GM18868 (cell line): ENCODE data around the gene PIEZO1.
"Not testable (repeated sequence)": the region's sequence is repeated elsewhere in the genome, so short reads cannot be mapped to it uniquely, and the experiment has no call there.

Source experiments
- ATAC-seq: cut with Tn5 transposase; IDR thresholded peaks from one replicate; pipeline ENCODE4 v1.9.1; 2021; ENCODE audit warnings: mild to moderate bottlenecking, moderate library complexity; ENCODE audit not compliant: unreplicated experiment

The PIEZO1 gene

GRCh38 chr16:88783391-88784073 is 1.5 kb downstream of the PIEZO1 start:
- no peak for ATAC-seq

- ATAC-seq: no peak
These were observed 2.3 kb downstream of the PIEZO1 start for GRCh38 chr16:88782454-88783390.

- peak; percentile 39 for ATAC-seq
These were observed 3.6 kb downstream of the PIEZO1 start for GRCh38 chr16:88781140-88782077.

DNA sequence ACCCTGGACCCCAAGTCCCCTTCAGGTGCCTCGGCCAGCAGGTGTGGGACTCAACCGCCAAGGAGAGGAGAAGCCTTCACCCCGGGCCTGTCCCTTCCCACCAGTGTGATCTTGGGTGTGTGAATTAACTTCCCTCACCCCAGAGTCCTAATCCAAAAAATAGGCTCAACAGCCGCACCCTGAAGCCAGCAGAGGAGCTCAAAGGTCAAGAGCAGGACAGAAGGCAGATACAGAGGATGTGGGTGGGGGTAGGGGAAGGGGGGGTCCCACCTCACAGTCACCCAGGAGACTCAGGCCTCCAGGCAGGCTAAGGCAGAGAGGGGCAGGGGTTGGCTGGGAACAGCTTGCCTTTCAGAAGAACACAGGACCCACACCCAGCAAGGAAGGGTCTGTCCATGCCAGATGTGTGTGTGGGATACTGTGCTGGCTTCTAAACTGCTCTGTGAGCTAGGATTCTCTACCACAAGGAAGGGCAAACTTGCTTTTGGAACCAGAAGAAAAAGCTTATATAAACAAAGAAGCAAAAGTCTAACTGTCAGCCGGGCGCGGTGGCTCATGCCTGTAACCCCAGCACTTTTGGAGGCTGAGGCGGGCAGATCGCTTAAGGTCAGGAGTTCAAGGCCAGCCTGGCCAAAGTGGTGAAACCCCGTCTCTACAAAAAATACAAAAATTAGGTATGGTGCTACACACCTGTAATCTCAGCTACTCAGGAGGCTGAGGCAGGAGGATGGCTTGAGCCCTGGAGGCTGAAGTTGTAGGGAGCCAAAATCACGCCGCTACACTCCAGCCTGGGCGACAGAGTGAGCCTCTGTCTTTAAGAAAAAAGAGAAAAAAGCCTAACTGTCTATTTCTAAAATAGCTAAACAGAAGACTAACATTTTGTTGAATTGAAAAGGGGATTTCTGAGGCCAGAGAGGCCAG is 4.6 kb downstream of the PIEZO1 start:
- ATAC-seq: no peak

DNA sequence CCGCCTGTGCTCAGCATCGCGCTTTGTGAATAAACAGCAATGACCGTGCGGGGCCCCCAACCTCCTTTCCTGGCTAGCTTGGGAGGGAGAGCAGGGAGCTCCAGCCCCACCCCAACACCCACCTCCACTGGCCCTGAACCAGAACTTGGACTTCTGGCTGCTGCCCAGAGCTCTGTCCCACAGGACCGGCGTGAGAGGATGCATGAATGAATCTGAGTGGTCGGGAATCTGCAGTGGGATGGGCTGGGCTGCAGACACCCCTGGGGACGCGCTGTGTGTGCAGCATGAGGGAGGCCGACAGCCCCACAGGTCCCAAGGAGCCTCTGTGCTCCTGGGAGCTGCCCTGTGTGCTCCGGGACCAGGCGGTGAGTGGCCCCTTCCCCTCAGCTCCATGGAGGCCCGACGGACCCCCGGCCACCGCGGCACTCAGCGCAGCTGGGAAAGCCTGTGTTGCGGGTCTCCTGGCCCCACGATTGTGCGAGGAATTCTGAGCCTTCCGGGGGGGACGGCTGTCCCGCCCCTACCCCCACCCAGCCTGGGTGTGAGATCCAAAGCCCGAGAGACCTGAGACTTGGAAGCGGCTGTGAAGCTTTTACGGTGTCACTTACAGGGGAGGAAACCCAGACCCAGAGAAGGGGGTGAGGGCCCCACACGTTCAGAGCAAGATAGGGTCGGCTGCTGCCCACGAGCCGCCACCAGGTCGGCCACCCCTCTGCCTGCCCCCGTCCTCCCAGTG is 5.4 kb downstream of the PIEZO1 start:
- no peak for ATAC-seq

GRCh38 chr16:88778541-88779065 is 6.4 kb downstream of the PIEZO1 start:
- ATAC-seq: no peak

- no peak for ATAC-seq
These were observed 6.8 kb downstream of the PIEZO1 start for GRCh38 chr16:88778271-88778525.

GRCh38 chr16:88777471-88778270 is 7.3 kb downstream of the PIEZO1 start:
- no peak for ATAC-seq

DNA sequence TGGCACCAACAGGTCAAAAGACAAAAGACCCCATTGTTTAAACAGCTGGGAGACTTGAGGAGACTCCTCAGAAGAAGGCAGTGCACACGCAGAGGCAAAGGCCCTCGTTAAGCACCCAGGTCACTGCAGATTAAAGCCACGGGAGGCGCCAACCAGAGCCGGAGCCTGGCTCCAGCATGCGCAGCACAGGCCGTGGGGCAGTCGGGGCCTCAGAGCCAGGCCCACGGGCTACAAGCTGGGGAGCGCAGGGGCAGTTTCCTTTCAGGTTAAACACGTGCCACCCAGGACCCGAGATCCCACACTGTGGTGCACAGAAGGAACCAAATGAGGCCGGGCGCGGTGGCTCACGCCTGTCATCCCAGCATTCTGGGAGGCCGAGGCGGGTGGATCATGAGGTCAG is 9.2 kb downstream of the PIEZO1 start:
- ATAC-seq: no peak

GRCh38 chr16:88774544-88775393 is 10.3 kb downstream of the PIEZO1 start:
- ATAC-seq: no peak

DNA sequence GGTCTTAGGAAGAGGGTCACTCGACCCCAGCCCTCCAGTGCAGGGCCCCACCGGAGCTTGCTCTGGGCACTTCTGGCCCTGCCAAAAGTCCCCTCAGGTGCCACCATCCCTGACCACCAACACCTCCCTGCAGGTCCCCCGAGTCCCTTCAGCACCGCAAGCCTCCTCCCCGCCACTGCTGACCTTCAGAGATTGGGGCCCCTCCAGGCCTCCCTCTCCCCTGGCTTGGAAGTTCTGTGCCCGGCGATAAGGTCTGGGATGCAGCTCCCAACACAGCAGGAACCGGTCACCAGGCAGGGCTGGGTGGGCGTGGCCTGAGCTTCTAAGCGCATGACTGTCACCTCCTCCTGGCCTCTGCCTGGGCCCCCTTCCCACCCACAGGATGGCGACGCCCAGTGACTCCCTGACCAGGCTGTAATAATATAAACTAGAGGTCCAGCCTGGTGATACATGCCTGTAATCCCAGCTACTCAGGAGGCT is 11.2 kb downstream of the PIEZO1 start:
- no peak for ATAC-seq

- ATAC-seq: no peak
These were observed 11.9 kb downstream of the PIEZO1 start for GRCh38 chr16:88772871-88773811.

- not testable (repeated sequence) for ATAC-seq
These were observed 13.2 kb downstream of the PIEZO1 start for GRCh38 chr16:88771781-88772180.

DNA sequence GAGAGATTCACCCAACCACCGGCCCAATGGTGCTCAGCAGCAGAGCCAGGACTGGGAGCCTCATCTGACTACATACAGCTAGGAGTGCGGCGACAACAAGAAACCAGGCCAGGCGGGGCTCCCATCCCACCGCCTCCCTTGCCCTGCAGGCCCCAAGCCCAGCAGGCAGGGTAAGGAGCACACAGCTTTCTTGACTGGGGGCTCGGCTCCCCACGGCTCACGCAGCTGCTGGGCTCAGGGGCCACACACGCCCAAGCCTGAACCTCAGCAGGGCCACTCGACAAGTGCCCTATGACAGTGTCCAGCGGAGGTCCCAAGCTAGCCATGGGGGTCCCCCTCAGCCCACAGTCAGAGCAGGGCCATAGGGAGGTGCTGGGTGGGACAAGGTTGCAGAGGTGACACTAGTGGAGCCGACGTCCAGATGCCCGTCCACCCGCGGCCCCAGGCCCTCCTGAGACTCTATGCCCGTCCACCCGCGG is 13.7 kb downstream of the PIEZO1 start:
- no peak for ATAC-seq

DNA sequence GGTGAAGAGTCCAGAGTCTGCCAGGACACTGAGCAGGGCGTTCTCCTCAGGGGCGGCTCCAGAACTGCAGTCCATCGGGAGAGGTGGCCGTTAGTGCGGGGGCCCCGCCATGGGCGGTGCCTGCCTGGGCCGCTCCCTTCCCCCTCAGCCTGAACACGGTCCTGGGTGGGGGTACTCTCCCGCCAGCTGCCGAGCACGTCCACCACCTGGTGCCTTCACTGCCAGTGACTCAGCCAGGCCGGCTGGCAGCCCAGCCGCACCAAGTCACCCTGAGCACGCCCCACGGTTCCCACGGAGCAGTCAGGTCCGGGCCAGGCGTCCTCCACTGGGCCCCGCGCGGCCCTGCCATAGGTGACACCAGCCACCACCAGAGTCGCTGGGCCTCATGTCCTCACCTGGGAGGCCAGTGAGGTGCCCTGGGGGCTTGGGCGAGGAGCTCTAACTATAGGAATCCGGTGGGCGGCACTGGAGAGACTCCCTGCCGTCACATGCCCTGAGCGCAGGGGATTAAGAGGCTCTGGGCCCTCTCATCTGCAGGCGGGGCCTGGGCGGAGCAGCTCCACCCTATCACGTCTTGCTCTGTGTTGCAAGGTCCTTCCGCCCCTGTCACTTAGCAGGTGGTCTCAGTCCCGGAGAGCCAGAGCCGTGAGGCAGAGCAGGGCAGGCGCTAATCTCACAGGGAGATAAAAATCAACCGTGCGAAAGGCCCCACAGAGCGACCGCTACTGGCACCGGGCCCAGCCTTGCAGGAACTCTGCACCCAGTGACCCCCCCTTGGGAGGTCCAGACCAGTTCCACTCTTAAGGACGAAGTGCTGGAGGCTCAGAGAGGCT is 14.3 kb downstream of the PIEZO1 start:
- ATAC-seq: peak; percentile 66
